K562 (cell line): ENCODE results near the gene EIF5A2. TPM values are rescaled to one million over a fixed set of nuclear protein-coding genes. Genes with fewer than 3 reads are reported as not detected.

Experiments
- ARID4B ChIP-seq: sonication (generic); formaldehyde crosslinking; IDR thresholded peaks from 2 replicates; pipeline ENCODE4 v1.8.0; 2022; ENCODE audit warnings: mild to moderate bottlenecking, missing genetic modification reagents
- CEBPZ ChIP-seq: fragments of 150-350 bp; IDR thresholded peaks from 2 replicates; pipeline ENCODE4 v1.6.1; 2014; ENCODE audit warnings: low read depth, mild to moderate bottlenecking, low read length, borderline replicate concordance
- ELF2 ChIP-seq: fragments of 250-450 bp; sonication (Bioruptor Pico); IDR thresholded peaks from 2 replicates; pipeline ENCODE4 v1.5.0; 2021; ENCODE audit warnings: mild to moderate bottlenecking
- ELF4 ChIP-seq: fragments of 450-650 bp; formaldehyde crosslinking; IDR thresholded peaks from 2 replicates; pipeline ENCODE4 v1.4.0; 2022; ENCODE audit warnings: missing genetic modification characterization
- ETV5 ChIP-seq: sonication (generic); formaldehyde crosslinking; IDR thresholded peaks from 2 replicates; pipeline ENCODE4 v1.4.0; 2020; ENCODE audit warnings: low read depth, mild to moderate bottlenecking, missing genetic modification reagents
- LEF1 ChIP-seq: fragments of 450-650 bp; IDR thresholded peaks from 2 replicates; pipeline ENCODE4 v1.6.1; 2016; ENCODE audit warnings: mild to moderate bottlenecking
- MTF1 ChIP-seq: fragments of 250-450 bp; sonication (Bioruptor Pico); IDR thresholded peaks from 2 replicates; pipeline ENCODE4 v1.9.0; 2021; ENCODE audit warnings: moderate library complexity, mild to moderate bottlenecking, inconsistent platforms, borderline replicate concordance
- NEUROD1 ChIP-seq: fragments of 150-350 bp; IDR thresholded peaks from 2 replicates; pipeline ENCODE4 v1.6.1; 2014; ENCODE audit warnings: borderline replicate concordance, low read length, low read depth; ENCODE audit not compliant: partially characterized antibody
- PPARD ChIP-seq: fragments of 250-450 bp; sonication (Bioruptor Pico); IDR thresholded peaks from 2 replicates; pipeline ENCODE4 v1.8.0; 2022; ENCODE audit warnings: inconsistent platforms, mild to moderate bottlenecking, moderate library complexity
- RBM25 ChIP-seq: fragments of 200-400 bp; formaldehyde crosslinking; IDR thresholded peaks from 2 replicates; pipeline ENCODE4 v1.6.1; 2018; ENCODE audit warnings: low read length, low read depth, moderate library complexity; ENCODE audit not compliant: severe bottlenecking
- SMAD1 ChIP-seq: fragments of 150-350 bp; IDR thresholded peaks from 2 replicates; pipeline ENCODE4 v1.6.1; 2014; ENCODE audit warnings: low read length, low read depth; ENCODE audit not compliant: partially characterized antibody
- TFAM ChIP-seq: fragments of 250-450 bp; sonication (Bioruptor Pico); conservative IDR thresholded peaks from 2 replicates; pipeline ENCODE4 v1.5.0; 2021; ENCODE audit warnings: mild to moderate bottlenecking, moderate library complexity
- ZFP1 ChIP-seq: fragments of 450-650 bp; formaldehyde crosslinking; IDR thresholded peaks from 2 replicates; pipeline ENCODE4 v1.4.0; 2020; ENCODE audit warnings: mild to moderate bottlenecking, mixed read lengths
- ZNF12 ChIP-seq: sonication (generic); formaldehyde crosslinking; IDR thresholded peaks from 2 replicates; pipeline ENCODE4 v1.4.0; 2020; ENCODE audit warnings: mild to moderate bottlenecking, missing genetic modification reagents
- ZNF512 ChIP-seq: IDR thresholded peaks from 2 replicates; pipeline ENCODE4 v1.6.1; 2016; ENCODE audit warnings: missing genetic modification characterization, missing compliant biosample characterization
- ZNF699 ChIP-seq: fragments of 250-450 bp; sonication (Bioruptor Pico); IDR thresholded peaks from 2 replicates; pipeline ENCODE4 v1.8.0; 2021; ENCODE audit warnings: mild to moderate bottlenecking, moderate library complexity; ENCODE audit not compliant: insufficient replicate concordance
- polyA plus RNA-seq, 8 experiments: library from polyadenylated mRNA; depleted of rRNA in 4 of 8; stranded (reverse) in 5 of 8; unstranded in 3 of 8; fragments of >200 nt; fragmentation: Nextera tagmentation in 2 of 8; fragmentation: Illumina TruSeq in 1 of 8; extraction: Ambion mirVana in 2 of 8; extraction: Trizol in 1 of 8; gene quantifications; 2 replicates each; pipeline versions ENCODE4 v1.2.1 to v1.2.3, GENCODE V29; 2011 to 2014; ENCODE audit warnings: inconsistent platforms in 1 of 8, missing spikeins in 1 of 8
- total RNA-seq, 7 experiments: library from RNA; depleted of rRNA in 6 of 7; stranded (reverse); fragments of >200 nt in 6 of 7; fragmentation: Illumina TruSeq in 2 of 7; extraction: Trizol in 2 of 7; gene quantifications; 2 replicates each; pipeline versions ENCODE4 v1.2.1 to v1.2.3, GENCODE V29; 2011 to 2021; ENCODE audit warnings: low replicate concordance in 1 of 7

Gene EIF5A2
- total and polyA plus RNA-seq, 9 of the 15 experiments (the other 6 are each of a cell fraction or from before 2014, with no cell fraction given), result 3.9 to 18.3 (median 15.9) TPM

GRCh38 chr3:170908235-170909116, at the start of gene EIF5A2 (continued):
- peak; percentile 97 for TF ChIP-seq ETV5 (CRISPR knock-in tag)
- no peak for TF ChIP-seq SMAD1
- no peak for TF ChIP-seq ZNF512 (tag)
- no peak for TF ChIP-seq ZNF12 (CRISPR knock-in tag)
- TF ChIP-seq NEUROD1, result no peak
- peak; percentile 91 for TF ChIP-seq LEF1
- TF ChIP-seq ARID4B, result peak; percentile 71; the same call in 1 of the 2 replicates
- TF ChIP-seq PPARD (CRISPR knock-in tag), result no peak
- TF ChIP-seq ELF4 (CRISPR knock-in tag), result 0 out of 2 replicates have a peak, but pooled peaks have one; percentile 71
- no peak for TF ChIP-seq ZNF699 (CRISPR knock-in tag)
- no peak for TF ChIP-seq MTF1
- no peak for TF ChIP-seq ZFP1
- no peak for TF ChIP-seq RBM25
- TF ChIP-seq TFAM (CRISPR knock-in tag), result no peak
- TF ChIP-seq ELF2, result peak; percentile 71; the same call in 1 of the 2 replicates
- TF ChIP-seq CEBPZ, result no peak
